22Rv1 (cell line): ENCODE data around the gene DYRK4.
A peak's percentile ranks its signal among the peaks of the same experiment; 100 is the strongest.
"Not testable (repeated sequence)": the region's sequence is repeated elsewhere in the genome, so short reads cannot be mapped to it uniquely, and the experiment has no call there.

Experiments used
- H3K27ac ChIP-seq: fragments of 450-650 bp; 2 replicates; pipeline ENCODE4 v1.5.1; 2017
- CTCF ChIP-seq: fragments of 450-650 bp; IDR thresholded peaks from 2 replicates; pipeline ENCODE4 v1.5.1; 2017; ENCODE audit warnings: mild to moderate bottlenecking
- ZFX ChIP-seq: fragments of 450-650 bp; IDR thresholded peaks from 2 replicates; pipeline ENCODE4 v1.6.1; 2017; ENCODE audit warnings: antibody characterized with exemption, borderline replicate concordance

DYRK4 gene

GRCh38 chr12:4562034-4562657 lies at the start of gene DYRK4:
Gene DYRK4, plus strand, starts transcription at chr12:4562208. Its CDS starts 38 bp downstream, at chr12:4562246.
- no peak within 1 kb of the TSS for H3K27ac ChIP-seq
- TF ChIP-seq CTCF (peak; percentile 17), ZFX (no peak)

GRCh38 chr12:4518106-4518728 lies 43.8 kb upstream of the DYRK4 start:
- no peak overlapping the region for H3K27ac ChIP-seq
- TF ChIP-seq CTCF (no peak), ZFX (no peak)

GRCh38 chr12:4523443-4523842 lies 38.6 kb upstream of the DYRK4 start:
- not testable (repeated sequence) for H3K27ac ChIP-seq

- TF ChIP-seq CTCF (peak; percentile 86), ZFX (no peak)
- H3K27ac ChIP-seq, result no peak overlapping the region
These were observed 35.0 kb upstream of the DYRK4 start for GRCh38 chr12:4526923-4527546.

GRCh38 chr12:4530160-4530559 lies 31.8 kb upstream of the DYRK4 start:
- TF ChIP-seq CTCF (no peak), ZFX (no peak)
- no peak overlapping the region for H3K27ac ChIP-seq

GRCh38 chr12:4530982-4531586 lies 30.9 kb upstream of the DYRK4 start:
- no peak overlapping the region for H3K27ac ChIP-seq
- no peak for TF ChIP-seq ZFX
- TF ChIP-seq CTCF, result no peak

GRCh38 chr12:4535092-4535491 lies 26.9 kb upstream of the DYRK4 start:
- TF ChIP-seq CTCF (no peak), ZFX (no peak)
- H3K27ac ChIP-seq, result no peak overlapping the region
